GM19452 (cell line): ENCODE results near the gene ARID3A.

Experiments
- ATAC-seq: cut with Tn5 transposase; IDR thresholded peaks from one replicate; pipeline ENCODE4 v1.9.1; 2021; ENCODE audit not compliant: unreplicated experiment

ARID3A gene

DNA sequence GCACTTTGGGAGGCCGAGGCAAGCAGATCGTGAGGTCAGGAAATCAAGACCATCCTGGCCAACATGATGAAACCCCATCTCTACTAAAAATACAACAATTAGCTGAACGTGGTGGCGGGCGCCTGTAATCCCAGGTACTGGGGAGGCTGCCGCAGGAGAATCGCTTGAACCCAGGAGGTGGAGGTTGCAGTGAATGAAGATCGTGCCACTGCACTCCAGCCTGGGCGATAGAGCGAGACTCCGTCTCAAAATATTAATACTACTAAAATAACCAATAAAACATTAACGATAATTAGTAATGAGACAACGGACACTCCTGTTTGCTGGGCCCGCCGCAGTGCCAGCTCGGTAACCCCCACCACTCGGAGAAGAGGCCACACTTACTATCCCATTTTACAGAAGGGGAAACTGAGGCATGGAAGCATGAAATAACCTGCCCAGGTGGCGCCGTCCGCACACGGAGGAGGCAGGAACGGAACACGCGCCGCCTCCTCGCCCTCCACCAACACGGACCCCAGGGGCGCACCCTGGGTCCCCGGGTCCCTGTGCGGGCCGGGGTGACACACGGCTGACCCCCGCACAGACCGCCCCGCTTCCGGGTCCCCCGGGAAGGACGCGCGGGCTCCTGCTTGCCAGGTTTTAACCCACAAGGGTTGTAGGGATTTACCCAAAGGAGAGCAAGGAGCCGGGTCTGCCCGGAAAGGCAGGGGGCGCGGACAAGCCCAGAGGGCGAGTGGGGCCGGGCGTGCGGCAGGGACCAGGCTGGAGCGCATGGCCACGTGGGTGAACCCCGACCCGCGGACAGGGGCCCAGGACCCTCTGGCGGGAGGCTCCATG, 14.4 kb upstream of the ARID3A start:
- ATAC-seq = no peak

GRCh38 chr19:912181-913079, 13.4 kb upstream of the ARID3A start:
- no peak for ATAC-seq

DNA sequence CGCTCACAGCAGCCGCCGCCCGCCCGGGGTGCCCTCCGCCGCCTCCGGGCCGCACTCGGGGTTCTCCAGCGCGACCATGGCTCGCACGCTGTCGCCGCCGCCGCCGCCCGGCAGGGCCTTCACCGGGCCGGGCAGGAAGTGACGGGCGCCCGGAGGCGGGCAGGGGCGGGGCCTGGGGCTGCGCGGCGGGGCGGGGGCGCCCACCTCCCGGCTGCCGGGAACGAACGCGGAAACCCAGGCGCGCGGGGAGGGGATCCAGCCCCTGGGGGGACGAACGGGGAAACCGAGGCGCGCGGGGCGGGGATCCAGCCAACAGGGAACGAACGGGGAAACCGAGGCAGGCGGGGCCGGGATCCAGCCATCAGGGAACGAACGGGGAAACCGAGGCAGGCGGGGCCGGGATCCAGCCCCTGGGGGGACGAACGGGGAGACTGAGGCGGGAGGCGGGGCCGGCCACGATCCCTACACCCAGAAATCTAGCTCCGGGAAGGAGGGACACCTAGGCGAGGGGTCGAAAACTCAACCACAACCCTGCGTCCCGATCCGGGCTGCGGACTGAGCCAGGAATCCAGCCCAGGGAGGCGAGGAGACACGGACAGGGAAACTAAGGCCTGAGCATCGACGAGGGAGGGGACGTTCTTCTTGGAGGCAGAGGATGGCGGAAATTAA, 12.6 kb upstream of the ARID3A start, which contains the start of gene R3HDM4:
R3HDM4 (minus strand) TSS at position 140 of the 669 bp plus-strand sequence; CDS start at position 78, 62 bp downstream.
- ATAC-seq = peak; percentile 47

DNA sequence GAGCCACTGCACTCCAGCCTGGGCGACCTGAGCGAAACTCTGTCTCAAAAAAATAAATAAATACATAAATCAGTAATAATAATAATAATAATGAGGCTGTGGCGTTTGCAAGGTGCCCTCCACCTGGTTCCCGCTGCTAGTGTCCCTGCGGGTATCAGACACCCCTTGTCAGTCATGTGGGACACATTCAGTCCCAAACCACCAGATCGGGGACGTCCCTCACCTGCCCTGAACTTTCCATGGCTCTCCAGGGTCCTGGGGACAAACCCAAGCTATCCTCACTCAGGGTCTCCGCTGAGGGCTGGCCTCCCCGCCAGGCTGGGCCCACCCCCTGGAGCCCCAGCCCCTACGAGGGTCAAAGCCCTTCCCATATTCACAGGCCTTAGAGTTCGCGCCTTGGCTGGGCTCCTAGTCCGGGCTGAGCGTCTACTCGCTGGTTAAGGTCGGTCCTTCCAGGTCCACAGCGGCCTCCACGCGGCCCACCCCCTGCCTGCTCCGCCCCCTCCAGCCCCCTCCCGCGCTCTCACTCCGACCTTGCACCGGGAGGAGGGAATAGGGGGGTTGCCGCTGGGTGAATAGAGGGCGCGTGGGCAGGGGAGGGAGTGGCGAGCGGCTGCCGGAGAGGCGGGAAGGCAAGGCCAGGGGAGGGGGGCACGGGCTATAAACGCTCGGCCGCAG, 9.1 kb upstream of the ARID3A start:
- no peak for ATAC-seq

DNA sequence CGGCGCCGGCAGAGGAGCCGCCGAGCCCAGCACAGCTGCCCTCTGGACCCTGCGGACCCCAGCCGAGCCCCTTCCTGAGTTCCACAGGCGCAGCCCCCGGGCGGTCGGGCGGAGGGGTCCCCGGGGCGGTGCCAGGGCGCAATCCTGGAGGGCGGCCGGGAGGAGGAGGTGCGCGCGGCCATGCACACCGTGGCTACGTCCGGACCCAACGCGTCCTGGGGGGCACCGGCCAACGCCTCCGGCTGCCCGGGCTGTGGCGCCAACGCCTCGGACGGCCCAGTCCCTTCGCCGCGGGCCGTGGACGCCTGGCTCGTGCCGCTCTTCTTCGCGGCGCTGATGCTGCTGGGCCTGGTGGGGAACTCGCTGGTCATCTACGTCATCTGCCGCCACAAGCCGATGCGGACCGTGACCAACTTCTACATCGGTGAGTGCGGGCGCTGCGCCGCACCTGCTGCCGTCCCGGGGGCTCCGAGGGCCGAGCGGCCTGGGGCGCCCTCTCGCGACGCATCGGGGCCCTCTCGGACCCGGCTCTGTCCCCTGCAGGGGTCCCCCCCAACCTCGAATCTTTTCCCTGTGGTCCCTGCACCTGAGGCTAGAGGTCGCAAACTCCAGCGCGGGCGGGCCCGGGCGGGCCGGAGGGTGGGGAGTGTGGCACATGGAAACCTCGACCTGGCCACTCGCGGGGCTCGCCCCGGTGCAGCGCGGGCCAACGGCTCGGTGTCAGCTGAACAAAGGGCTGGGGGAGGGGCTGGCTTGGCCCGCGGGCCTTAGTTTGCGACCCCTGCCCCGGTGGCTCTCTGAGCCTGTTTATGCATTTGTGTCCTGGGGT, 8.3 kb upstream of the ARID3A start, which contains the start of gene KISS1R:
KISS1R (plus strand) TSS at position 11 of the 829 bp plus-strand sequence; CDS start at position 181, 170 bp downstream.
- ATAC-seq = no peak

- no peak for ATAC-seq
Observed at GRCh38 chr19:918152-918437, 7.7 kb upstream of the ARID3A start.

GRCh38 chr19:918481-919198, 7.2 kb upstream of the ARID3A start:
- no peak for ATAC-seq

DNA sequence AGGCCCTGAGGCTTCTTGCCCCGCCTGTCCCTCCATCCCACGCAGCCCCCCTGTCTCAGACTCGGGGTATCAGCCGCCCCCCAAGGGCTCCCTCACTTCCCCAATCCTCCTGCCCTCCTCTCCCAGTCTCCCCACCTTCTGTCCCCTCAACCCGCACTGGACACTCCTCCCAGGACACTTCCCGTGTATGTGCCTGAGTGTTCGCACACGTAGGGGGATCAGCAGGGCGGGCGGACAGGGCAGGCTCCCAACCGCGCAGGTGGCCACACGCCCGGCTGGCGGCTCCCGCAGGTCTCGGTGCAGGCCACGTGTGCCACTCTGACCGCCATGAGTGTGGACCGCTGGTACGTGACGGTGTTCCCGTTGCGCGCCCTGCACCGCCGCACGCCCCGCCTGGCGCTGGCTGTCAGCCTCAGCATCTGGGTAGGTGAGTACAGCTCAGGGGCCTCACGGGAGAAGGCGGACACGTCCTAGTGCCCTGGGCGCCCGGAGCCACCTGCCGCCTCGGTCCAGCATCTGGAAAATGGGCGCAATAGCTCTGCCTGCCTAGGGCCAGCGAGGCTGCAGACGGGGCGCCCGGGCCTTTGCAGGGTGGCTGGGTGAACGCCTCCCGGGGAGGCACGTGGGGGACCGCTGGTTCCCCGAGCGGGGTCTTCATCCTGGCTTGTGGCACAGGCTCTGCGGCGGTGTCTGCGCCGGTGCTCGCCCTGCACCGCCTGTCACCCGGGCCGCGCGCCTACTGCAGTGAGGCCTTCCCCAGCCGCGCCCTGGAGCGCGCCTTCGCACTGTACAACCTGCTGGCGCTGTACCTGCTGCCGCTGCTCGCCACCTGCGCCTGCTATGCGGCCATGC, 6.4 kb upstream of the ARID3A start:
- ATAC-seq = no peak

- no peak for ATAC-seq
Observed at GRCh38 chr19:920051-920864, 5.6 kb upstream of the ARID3A start.

GRCh38 chr19:924553-925086, 1.2 kb upstream of the ARID3A start:
- no peak for ATAC-seq

DNA sequence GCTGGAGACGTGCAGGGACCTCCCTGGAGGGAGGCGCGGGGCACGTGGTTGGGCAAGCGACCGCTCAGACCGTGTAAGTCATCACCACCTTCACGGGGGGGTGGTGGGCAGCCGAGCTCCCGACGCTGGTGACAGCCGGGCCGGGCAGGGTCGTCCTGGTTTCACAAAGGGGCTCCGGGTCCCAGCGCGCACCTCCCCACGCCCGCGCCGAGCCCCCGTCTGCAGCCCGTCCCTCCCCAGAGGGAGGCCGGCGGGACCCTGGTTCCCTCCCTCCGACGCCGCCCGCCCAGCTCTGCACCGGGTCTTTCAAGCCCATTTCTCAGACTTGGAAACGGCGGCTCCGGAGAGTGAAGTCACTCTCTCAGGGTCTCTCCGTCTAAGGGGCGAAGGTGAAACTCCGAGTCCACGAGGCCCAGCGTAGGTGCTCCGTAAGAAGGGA, 729 bp upstream of the ARID3A start:
- ATAC-seq = peak; percentile 45

DNA sequence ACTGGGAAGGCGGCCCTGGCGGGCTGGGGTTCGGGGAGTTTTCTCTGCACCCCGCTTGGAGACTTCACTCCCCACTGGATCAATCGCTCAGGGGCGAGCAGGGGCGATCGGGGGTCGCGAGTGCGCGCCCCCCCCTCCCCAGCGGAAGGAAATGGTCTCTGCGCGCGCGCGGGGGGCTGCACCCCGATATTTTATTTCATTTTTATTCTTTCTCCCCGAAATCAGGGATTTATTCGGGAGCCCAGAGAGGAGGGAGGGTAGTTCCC, 421 bp downstream of the ARID3A start:
- no peak for ATAC-seq

- no peak for ATAC-seq
Observed at GRCh38 chr19:926589-927350, 935 bp downstream of the ARID3A start.

GRCh38 chr19:927351-927779, 1.5 kb downstream of the ARID3A start:
- no peak for ATAC-seq

DNA sequence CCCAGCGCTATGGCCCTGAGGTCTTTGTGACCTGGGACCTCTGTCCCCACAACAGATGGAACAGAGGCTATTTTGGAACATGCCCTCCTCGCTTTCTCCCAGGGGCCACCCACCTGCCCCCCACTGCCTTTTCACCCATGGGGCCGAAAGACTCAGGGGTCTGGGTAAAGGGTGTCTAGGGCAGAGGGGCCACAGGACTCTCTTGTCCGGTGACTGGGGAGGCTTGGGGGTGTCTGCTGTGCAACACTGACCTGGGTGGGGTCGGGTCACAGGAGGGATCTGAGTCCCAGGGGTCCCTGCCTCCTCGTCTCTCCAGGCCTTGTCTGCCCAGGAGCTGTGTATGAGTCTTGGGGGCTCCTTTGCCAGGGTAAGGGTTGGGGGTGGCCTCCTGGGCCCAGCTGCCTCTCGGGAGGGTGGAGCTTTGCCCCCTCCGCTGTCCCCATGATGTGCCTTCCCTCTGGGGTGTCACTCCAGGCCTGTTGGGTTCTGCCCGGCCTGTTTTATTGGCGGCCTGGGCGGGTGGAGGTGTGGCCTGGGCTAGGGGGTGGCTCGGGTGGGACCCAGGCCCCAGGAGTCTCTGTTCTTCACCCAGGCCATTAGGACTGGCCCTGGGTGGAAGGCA, 2.1 kb downstream of the ARID3A start:
- no peak for ATAC-seq

DNA sequence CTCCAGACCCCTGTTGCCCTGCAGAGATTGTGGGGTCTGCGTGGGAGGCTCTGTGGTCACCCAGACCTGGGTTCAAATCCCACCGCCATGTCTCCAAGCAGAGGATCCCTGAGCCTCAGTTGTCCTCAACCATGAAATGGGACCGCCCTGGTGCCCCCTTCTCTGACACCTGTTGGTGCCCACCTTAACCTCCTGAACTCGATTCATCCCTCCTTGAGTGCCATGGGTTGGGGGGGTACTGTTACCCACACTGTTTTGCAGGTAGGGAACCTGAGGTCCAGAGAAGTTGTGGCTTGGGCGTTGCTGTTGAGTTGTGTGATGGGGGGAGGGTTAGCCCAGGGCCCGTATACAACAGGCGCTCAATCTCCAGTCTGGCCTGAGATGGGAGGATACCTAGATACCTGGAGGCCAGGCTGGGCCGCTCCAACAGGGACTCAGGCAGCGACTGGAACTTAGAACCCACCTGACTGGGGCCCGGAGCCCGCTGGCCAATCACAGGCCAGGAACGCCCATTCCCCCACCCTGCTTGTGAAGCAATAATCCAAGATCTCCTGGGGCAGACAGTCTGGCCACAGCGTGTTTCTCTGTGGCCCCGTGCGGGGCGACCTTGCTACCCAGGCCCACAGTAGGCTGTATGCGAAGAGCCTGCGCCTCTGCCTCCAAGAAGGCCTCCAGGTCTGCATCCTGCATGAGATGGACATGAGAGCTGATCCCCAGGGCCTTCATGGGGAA, 2.8 kb downstream of the ARID3A start:
- no peak for ATAC-seq
